ENCODE results near the gene SUPT16H.

The SUPT16H gene

DNA sequence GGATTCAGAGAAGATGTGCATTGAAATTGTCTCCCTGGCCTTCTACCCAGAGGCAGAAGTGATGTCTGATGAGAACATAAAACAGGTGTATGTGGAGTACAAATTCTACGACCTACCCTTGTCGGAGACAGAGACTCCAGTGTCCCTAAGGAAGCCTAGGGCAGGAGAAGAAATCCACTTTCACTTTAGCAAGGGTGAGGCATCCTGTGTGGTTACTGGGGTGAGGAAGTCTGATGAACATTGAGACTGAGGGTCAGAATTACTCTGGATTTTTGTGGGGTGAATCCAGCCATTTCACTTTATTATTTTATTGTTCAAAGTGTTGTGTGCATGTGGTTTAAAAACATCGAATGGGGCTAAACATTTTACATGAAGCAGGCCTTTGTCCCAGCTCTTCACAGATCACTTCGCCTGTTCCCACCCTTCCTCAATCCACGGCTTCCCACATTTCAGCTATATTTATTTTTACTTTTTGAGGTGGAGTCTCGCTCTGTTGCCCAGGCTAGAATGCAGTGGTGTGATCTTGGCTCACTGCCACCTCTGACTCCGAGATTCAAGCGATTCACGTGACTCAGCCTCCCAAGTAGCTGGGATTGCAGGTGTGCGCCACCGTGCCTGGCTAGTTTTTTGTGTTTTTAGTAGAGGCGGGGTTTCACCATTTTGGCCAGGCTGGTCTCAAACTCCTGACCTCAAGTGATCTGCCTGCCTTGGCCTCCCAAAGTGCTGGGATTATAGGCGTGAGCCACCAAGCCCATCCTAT, 40.6 kb downstream of the SUPT16H start:
- Mint-ChIP-seq H3K9me3 (no peaks in the 10 kb centered on the region), H3K4me3 (no peak overlapping the region), H3K36me3 (ENCODE audit: low read depth) (no peaks in the 10 kb centered on the region), H3K27ac (peak overlapping the region; percentile 53), H3K4me1 (ENCODE audit: low read depth) (peaks cover 16% of the 10 kb centered on the region), H3K27me3 (no peaks in the 10 kb centered on the region)
- intact Hi-C loops (cut with micrococcal nuclease): no loop called here

DNA sequence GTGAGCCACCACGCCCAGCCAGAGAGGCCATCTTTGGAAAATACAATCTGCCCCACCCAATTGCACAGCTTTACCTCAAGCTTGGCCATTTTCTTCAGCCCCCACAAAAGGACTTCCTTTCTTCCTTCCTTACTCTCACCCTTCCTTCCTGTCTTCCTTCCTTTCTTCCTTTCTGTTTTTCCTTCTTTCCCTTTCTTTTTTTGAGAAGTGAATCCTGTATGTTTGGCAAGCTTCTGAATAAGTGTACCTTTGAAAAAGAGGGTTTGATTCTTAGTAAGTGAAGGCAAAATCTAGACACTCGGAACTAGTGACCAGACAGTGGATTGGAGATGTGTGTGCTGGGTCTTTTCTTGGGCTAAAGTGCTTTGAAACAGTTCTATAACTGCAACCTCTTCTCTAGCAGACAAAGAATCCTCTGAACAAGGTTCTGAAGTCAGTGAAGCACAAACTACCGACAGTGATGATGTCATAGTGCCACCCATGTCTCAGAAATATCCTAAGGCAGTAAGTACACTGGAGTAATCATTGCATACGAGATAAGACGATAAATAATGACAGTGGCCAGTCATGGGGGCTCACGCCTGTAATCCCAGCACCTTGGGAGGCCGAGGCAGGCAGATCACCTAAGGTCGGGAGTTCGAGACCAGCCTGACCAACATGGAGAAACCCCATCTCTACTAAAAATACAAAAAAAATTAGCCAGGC, 49.5 kb downstream of the SUPT16H start:
- Mint-ChIP-seq H3K36me3 (ENCODE audit: low read depth) (no peaks in the 10 kb centered on the region), H3K9me3 (no peaks in the 10 kb centered on the region), H3K27me3 (no peaks in the 10 kb centered on the region), H3K4me1 (ENCODE audit: low read depth) (peaks cover 11% of the 10 kb centered on the region), H3K4me3 (no peak overlapping the region), H3K27ac (no peak overlapping the region)
- intact Hi-C loops (cut with micrococcal nuclease): no loop called here

DNA sequence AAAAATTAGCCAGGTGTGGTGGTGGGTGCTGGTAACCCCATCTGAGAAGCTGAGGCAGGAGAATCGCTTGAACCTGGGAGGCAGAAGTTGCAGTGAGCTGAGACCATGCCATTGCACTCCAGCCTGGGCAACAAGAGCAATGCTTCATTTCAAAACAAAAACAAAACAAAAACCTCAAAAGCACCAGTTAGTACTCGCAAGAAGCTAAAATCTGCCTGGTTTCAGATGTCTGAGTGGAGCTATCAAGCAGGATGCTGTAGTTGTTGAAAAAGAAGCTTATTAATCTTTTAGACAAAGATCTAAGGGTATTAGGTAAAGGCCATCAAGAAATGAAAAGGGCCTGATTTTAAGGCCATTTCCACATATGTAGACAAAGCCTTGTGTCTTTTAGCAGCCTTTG, 50.9 kb downstream of the SUPT16H start:
- H3K27me3 Mint-ChIP-seq: no peaks in the 10 kb centered on the region
- H3K4me1 Mint-ChIP-seq (ENCODE audit: low read depth): peaks cover 11% of the 10 kb centered on the region
- intact Hi-C loops (cut with micrococcal nuclease): no loop called here
- no peak overlapping the region for H3K4me3 Mint-ChIP-seq
- no peaks in the 10 kb centered on the region for H3K9me3 Mint-ChIP-seq
- no peak overlapping the region for H3K27ac Mint-ChIP-seq
- H3K36me3 Mint-ChIP-seq (ENCODE audit: low read depth): no peaks in the 10 kb centered on the region

DNA sequence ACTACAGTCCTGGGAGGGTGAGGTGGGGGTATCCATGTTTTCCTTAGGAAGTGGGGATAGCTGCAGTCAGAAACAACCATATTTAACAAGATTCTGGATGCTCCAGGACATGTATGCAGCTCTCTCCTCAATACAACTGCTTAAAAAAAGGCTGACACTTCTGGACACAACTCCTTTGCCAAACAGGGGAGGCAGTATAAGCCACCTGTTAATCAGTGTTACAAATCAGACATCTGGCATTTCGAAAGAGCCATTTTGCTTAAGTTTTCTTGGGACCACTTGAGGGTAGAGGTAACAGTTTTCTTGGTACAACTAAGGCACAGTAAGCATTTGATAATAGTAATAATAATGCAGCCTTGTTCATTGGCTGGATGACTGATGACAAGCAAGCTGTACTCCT, 56.8 kb downstream of the SUPT16H start:
- Mint-ChIP-seq H3K27me3 (peaks cover 3% of the 10 kb centered on the region), H3K27ac (no peak overlapping the region), H3K4me1 (ENCODE audit: low read depth) (peaks cover 11% of the 10 kb centered on the region), H3K4me3 (no peak overlapping the region), H3K36me3 (ENCODE audit: low read depth) (peaks cover 6% of the 10 kb centered on the region), H3K9me3 (no peaks in the 10 kb centered on the region)
- intact Hi-C loops (cut with micrococcal nuclease): no loop called here

DNA sequence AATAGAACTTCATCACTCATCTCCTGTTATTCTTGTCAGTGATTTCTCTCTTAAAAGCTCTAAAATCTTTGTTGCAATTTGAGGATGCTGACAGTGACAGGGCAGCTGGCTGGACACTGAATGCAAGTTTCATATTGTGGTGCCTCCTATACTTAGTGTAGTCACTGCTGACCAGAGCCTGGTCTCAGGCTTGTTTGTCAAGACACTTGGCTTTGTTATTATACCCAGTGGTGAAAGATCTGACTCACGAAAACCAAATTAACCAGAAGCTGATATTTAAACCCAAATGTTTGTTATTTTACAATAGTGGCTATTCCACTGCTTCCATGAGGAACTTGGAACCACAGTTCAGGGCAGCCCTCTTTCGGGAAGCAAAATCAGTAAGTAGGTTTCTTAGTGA, 61.1 kb downstream of the SUPT16H start:
- Mint-ChIP-seq H3K27me3 (peaks cover 3% of the 10 kb centered on the region), H3K36me3 (ENCODE audit: low read depth) (peaks cover 6% of the 10 kb centered on the region), H3K4me3 (no peak overlapping the region), H3K27ac (peak overlapping the region; percentile 69), H3K4me1 (ENCODE audit: low read depth) (peaks cover 44% of the 10 kb centered on the region), H3K9me3 (no peaks in the 10 kb centered on the region)
- intact Hi-C loops (cut with micrococcal nuclease): no loop called here

DNA sequence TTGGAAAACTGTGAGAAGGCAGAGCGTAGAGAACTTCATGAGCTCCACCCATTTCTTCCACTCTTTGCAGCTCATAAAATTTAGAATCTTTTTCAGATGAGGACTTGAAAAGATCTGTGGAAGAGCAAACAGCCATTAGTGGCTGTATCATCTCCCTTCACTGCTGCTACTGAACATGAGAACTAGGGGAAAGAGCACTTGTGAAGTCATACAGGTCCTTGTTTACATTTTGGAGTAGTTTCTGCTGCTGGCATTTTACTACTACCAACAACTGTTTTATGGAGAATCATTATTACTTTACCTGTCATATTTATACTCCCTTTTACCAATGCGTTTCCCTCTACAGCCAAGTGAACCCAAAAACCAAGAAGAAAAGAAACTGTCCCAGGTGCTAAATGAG, 62.9 kb downstream of the SUPT16H start:
- peak overlapping the region; percentile 84 for H3K27ac Mint-ChIP-seq

DNA sequence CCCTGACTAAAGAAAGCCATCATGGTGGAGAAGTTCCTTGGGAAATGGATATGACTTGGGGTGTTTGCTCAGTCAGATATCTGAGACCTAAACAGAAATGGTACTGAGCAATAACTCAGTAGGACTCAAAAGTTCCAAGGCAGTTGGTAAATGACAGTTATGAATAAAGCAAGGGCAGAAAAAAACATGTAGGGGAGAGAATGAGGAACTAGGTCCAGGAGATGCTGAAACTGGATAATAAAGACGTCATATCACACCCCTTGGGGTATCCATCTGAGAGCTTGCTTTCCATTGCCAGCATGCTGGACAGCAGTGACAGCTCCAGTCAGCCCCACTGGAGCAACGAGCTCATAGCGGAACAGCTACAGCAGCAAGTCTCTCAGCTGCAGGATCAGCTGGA, 66.4 kb downstream of the SUPT16H start:
- Mint-ChIP-seq H3K36me3 (ENCODE audit: low read depth) (no peaks in the 10 kb centered on the region), H3K4me1 (ENCODE audit: low read depth) (peaks cover 60% of the 10 kb centered on the region), H3K27ac (peak overlapping the region; percentile 65), H3K9me3 (no peaks in the 10 kb centered on the region), H3K27me3 (peaks cover under 1% of the 10 kb centered on the region), H3K4me3 (no peak overlapping the region)
- intact Hi-C loops (cut with micrococcal nuclease): loop anchor here (5.0 kb wide), 1 partner anchor 60 kb away; no protein-coding TSS in a partner anchor

More for the DNA sequence above, 62.9 kb downstream of the SUPT16H start:
- peaks cover 3% of the 10 kb centered on the region for H3K27me3 Mint-ChIP-seq
- no peaks in the 10 kb centered on the region for H3K9me3 Mint-ChIP-seq
- intact Hi-C loops (cut with micrococcal nuclease): no loop called here
- peaks cover 4% of the 10 kb centered on the region for H3K36me3 Mint-ChIP-seq (ENCODE audit: low read depth)
- H3K4me3 Mint-ChIP-seq: peak overlapping the region; percentile 0
- peaks cover 54% of the 10 kb centered on the region for H3K4me1 Mint-ChIP-seq (ENCODE audit: low read depth)

DNA sequence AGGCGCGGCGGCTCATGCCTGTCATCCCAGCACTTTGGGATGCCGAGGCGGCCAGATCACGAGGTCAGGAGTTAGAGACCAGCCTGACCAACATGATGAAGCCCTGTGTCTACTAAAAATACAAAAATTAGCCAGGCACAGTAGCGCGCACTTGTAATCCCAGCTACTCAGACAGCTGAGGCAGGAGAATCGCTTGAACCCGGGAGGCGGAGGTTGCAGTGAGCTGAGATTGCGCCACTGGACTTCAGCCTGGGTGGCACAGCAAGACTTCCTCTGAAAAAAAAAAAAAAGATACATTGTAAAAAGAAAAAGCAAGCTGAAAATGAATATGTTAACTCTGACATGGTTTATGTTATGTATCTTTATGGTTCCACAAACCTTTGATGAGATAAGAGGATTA, 70.3 kb downstream of the SUPT16H start:
- Mint-ChIP-seq H3K36me3 (ENCODE audit: low read depth) (no peaks in the 10 kb centered on the region), H3K4me1 (ENCODE audit: low read depth) (peaks cover 38% of the 10 kb centered on the region), H3K27me3 (no peaks in the 10 kb centered on the region), H3K4me3 (no peak overlapping the region), H3K9me3 (no peaks in the 10 kb centered on the region), H3K27ac (no peak overlapping the region)
- intact Hi-C loops (cut with micrococcal nuclease): no loop called here

DNA sequence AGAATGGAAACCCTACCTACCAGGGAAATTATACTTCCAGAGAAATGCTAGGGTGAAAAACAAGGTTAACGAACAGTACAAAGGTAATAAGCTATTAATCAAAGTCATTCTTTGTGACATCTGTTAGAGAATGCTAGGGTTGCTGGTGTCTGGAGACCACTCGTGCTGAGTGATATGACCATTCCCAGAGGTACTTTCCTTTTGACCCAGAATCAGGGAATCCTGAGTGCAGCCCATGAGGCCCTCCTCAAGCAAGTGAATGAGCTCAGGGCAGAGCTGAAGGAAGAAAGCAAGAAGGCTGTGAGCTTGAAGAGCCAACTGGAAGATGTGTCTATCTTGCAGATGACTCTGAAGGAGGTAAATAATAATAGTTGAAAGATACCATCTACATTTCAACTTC, 72.2 kb downstream of the SUPT16H start:
- intact Hi-C loops (cut with micrococcal nuclease): no loop called here
- Mint-ChIP-seq H3K4me3 (no peak overlapping the region), H3K36me3 (ENCODE audit: low read depth) (no peaks in the 10 kb centered on the region), H3K9me3 (no peaks in the 10 kb centered on the region), H3K27me3 (no peaks in the 10 kb centered on the region), H3K27ac (no peak overlapping the region), H3K4me1 (ENCODE audit: low read depth) (peaks cover 29% of the 10 kb centered on the region)

DNA sequence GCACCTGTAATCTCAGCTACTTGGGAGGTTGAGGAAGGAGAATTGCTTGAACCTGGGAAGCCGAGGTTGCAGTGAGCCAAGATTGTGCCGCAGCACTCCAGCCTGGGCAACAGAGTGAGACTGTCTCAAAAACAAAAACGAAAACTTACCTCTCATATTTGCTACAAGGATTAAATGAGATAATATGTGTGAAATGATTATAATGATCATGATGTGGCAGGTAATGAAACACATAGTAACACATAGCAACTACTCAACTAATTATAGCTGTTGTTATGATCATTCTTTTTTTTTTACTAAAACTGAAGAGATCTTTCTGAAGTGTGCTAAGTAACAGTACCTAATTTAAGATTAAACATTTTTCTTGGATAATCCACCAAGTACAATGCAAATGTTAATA, 73.9 kb downstream of the SUPT16H start:
- no peak overlapping the region for H3K4me3 Mint-ChIP-seq
- no peaks in the 10 kb centered on the region for H3K36me3 Mint-ChIP-seq (ENCODE audit: low read depth)
- H3K27ac Mint-ChIP-seq: no peak overlapping the region
- peaks cover 29% of the 10 kb centered on the region for H3K4me1 Mint-ChIP-seq (ENCODE audit: low read depth)
- intact Hi-C loops (cut with micrococcal nuclease): loop anchor here (5.0 kb wide), 1 partner anchor 42 kb away; no protein-coding TSS in a partner anchor
- H3K9me3 Mint-ChIP-seq: no peaks in the 10 kb centered on the region
- no peaks in the 10 kb centered on the region for H3K27me3 Mint-ChIP-seq

DNA sequence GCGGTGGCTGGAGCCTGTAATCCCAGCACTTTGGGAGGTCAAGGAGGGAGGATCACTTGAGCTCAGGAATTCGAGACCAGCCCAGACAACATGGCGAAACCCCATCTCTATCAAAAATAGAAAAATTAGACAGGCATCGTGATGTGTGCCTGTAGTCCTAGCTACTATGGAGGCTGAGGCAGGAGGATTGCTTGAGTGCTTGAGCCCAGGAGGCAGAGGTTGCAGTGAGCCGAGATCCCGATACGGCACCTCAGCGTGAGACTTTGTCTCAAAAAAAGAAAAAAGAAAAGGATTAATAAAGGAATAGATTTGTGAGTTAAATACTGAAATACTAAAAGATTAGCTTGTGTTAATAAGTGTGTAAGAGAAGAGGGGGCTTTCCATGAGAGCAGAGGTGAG, 74.6 kb downstream of the SUPT16H start:
- Mint-ChIP-seq H3K4me1 (ENCODE audit: low read depth) (peaks cover 29% of the 10 kb centered on the region), H3K9me3 (no peaks in the 10 kb centered on the region), H3K4me3 (peak overlapping the region; percentile 75), H3K27ac (peak overlapping the region; percentile 77), H3K36me3 (ENCODE audit: low read depth) (no peaks in the 10 kb centered on the region), H3K27me3 (no peaks in the 10 kb centered on the region)
- intact Hi-C loops (cut with micrococcal nuclease): loop anchor here (5.0 kb wide), 1 partner anchor 43 kb away; no protein-coding TSS in a partner anchor

DNA sequence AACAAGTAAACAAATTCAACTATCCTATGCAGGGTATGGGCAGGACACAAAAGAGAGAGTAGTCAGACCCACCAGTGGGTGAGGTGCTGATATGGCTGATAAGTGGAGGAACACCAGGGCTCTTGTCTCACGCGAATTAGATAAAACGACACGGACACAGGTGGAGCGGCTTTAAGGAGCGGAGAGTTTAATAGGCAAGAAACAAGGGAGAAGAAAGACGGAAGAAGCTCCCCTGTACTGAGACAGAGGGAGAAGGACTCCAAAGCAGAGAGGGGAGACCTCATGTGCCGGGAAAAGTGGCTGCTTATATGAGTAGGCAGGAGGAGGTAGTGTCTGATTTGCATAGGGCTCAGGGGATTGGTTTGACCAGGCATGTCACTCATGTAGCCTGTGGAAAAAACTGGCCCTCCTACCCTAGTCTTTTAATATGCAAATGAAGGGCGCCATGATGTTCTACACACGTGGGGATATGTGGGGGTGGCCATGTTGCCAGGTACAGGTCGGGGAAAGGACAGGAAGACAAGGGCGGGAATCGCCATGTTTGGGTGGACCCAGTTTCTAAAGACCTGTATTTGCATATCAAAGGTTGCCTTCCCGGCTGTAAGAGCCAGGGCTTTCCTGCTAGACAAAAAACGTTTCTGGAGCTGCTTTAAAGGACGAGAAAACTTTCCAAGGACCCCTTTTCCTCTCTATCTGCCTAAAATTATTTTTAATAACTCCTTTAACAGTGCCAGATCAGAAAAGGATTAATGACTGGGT, 75.2 kb downstream of the SUPT16H start:
- Mint-ChIP-seq H3K36me3 (ENCODE audit: low read depth) (no peaks in the 10 kb centered on the region), H3K4me3 (peak overlapping the region; percentile 75), H3K27me3 (peaks cover 3% of the 10 kb centered on the region), H3K9me3 (no peaks in the 10 kb centered on the region), H3K4me1 (ENCODE audit: low read depth) (peaks cover 28% of the 10 kb centered on the region), H3K27ac (peak overlapping the region; percentile 77)
- intact Hi-C loops (cut with micrococcal nuclease): loop anchor here (5.0 kb wide), 1 partner anchor 44 kb away; no protein-coding TSS in a partner anchor

DNA sequence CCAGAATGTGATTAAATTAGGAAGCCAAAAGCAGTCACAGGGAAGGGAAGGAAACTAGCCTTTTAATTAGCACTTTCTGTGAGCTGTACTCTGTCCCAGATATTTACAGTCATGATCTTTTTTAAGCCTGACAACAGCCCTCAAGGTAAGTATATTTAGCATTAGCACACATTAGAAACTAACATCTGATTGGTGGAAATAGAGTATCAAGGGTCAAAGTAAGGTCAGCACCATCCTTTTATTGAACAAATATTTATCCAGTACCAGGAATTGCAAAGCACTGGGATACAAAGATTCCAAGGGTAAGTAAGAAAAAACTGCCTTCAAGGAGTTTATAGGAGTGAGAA, 75.7 kb downstream of the SUPT16H start:
- Mint-ChIP-seq H3K36me3 (ENCODE audit: low read depth) (no peaks in the 10 kb centered on the region), H3K9me3 (no peaks in the 10 kb centered on the region), H3K27ac (peak overlapping the region; percentile 77), H3K4me3 (peak overlapping the region; percentile 75), H3K4me1 (ENCODE audit: low read depth) (peaks cover 23% of the 10 kb centered on the region), H3K27me3 (peaks cover 3% of the 10 kb centered on the region)
- intact Hi-C loops (cut with micrococcal nuclease): loop anchor here (5.0 kb wide), 1 partner anchor 44 kb away; no protein-coding TSS in a partner anchor

DNA sequence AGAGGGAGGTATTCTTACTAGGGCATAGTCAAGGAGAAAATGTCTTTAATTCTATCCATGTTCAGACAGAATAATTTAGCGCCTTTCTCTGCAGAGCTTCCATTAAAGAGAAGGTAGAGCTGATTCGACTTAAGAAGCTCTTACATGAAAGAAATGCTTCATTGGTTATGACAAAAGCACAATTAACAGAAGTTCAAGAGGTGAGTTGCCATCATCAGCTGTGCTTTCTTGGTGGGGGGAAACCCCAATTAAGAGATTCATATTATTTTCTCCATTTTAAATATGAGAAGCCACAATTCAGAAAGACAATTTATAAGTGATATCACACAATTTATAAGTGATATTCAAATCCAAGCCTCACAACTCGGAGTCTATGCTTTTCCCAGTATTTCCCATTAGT, 76.2 kb downstream of the SUPT16H start:
- H3K27ac Mint-ChIP-seq: no peak overlapping the region
- H3K36me3 Mint-ChIP-seq (ENCODE audit: low read depth): no peaks in the 10 kb centered on the region
- peaks cover 3% of the 10 kb centered on the region for H3K27me3 Mint-ChIP-seq
- no peak overlapping the region for H3K4me3 Mint-ChIP-seq
- intact Hi-C loops (cut with micrococcal nuclease): loop anchor here (5.0 kb wide), 1 partner anchor 45 kb away; no protein-coding TSS in a partner anchor
- H3K9me3 Mint-ChIP-seq: no peaks in the 10 kb centered on the region
- peaks cover 18% of the 10 kb centered on the region for H3K4me1 Mint-ChIP-seq (ENCODE audit: low read depth)

Data from dendritic cell treated with granulocyte-macrophage colony-stimulating factor and Interleukin-4, amounts not matched to agents 40 ng/mL and 50 ng/mL, for 4 days (primary cell).